AG04450 (cell line): Measurements from ENCODE around the gene GPSM1. TPM values are rescaled to one million over a fixed set of nuclear protein-coding genes. Genes with fewer than 3 reads are reported as not detected.

Source experiments
- CTCF ChIA-PET: fragments of 300-600, 350-600 bp; formaldehyde crosslinking; extraction: SDS; loops from one replicate; lab custom pipeline; 2022; ENCODE audit warnings: antibody characterized with exemption, inconsistent platforms; lab: Charles Lee
- POLR2A ChIA-PET: fragments of 350-600 bp; formaldehyde crosslinking; extraction: SDS; loops from one replicate; lab custom pipeline; 2021; ENCODE audit warnings: antibody characterized with exemption, inconsistent platforms; lab: Yijun Ruan, JAX
- DNase-seq: peaks from one replicate; pipeline ENCODE4 v3.0.0-alpha.2; 2011; ENCODE audit warnings: low read depth, low spot score
- H3K27ac ChIP-seq: one replicate; pipeline ENCODE4 v1.5.1; 2012; ENCODE audit warnings: low read depth, low read length, control low read depth
- H3K27me3 ChIP-seq: one replicate; pipeline ENCODE4 v1.6.0; 2012; ENCODE audit warnings: low read length; ENCODE audit not compliant: control insufficient read depth, insufficient read depth
- H3K4me3 ChIP-seq: 2 replicates; pipeline ENCODE4 v1.5.1; 2011; ENCODE audit warnings: mild to moderate bottlenecking, low read depth, low read length, control low read depth
- H3K9me3 ChIP-seq: 2 replicates; pipeline ENCODE4 v1.5.1; 2012; ENCODE audit warnings: low read length; ENCODE audit not compliant: control insufficient read depth, insufficient read depth
- CTCF ChIP-seq: IDR thresholded peaks from 2 replicates; pipeline ENCODE4 v1.5.1; 2011; ENCODE audit warnings: low read depth, low read length, control low read depth, inconsistent platforms
- polyA plus RNA-seq: library from polyadenylated mRNA; depleted of rRNA; stranded (reverse); fragments of >200 nt; gene quantifications from 2 replicates; pipeline ENCODE4 v1.2.3, GENCODE V29; 2011; rRNA removed

GPSM1 gene
- polyA plus RNA-seq, 1 experiment, result 22.5 TPM

- Histone ChIP-seq H3K4me3 (no peak overlapping the region), H3K27me3 (no peaks in the 10 kb centered on the region), H3K27ac (no peak overlapping the region), H3K9me3 (peaks cover 4% of the 10 kb centered on the region; the same call in 1 of the 2 replicates)
- no peak for TF ChIP-seq CTCF
- POLR2A ChIA-PET, result no interaction called here
- CTCF ChIA-PET, result no interaction called here
- no peak for DNase-seq
Measured at GRCh38 chr9:136407911-136408310, 80.6 kb downstream of the GPSM1 start.

Other genes starting within 250 kb of the GPSM1 start
- gene NACC2, start 232.2 kb upstream of the GPSM1 start, polyA plus RNA-seq, result 11.7 and 12.2 TPM in 2 replicates
- 8.8 and 12.7 TPM in 2 replicates for gene TMEM250, start 208.7 kb upstream of the GPSM1 start, polyA plus RNA-seq
- not detected in 2 replicates for gene LHX3, start 122.4 kb upstream of the GPSM1 start, polyA plus RNA-seq
- 12.8 and 14.7 TPM in 2 replicates for gene QSOX2, start 81.7 kb upstream of the GPSM1 start, polyA plus RNA-seq
- not detected in 2 replicates for gene CCDC187, start 23.4 kb upstream of the GPSM1 start, polyA plus RNA-seq
- gene DNLZ, start 36.2 kb downstream of the GPSM1 start, polyA plus RNA-seq, result 3.7 and 4.7 TPM in 2 replicates
- 0.63 and 0.93 TPM in 2 replicates for gene CARD9, start 46.1 kb downstream of the GPSM1 start, polyA plus RNA-seq
- gene SNAPC4, start 72.6 kb downstream of the GPSM1 start, polyA plus RNA-seq, result 2.2 and 2.4 TPM in 2 replicates
- 31.5 and 33.8 TPM in 2 replicates for gene ENTR1, start 83.1 kb downstream of the GPSM1 start, polyA plus RNA-seq
- gene PMPCA, start 83.1 kb downstream of the GPSM1 start, polyA plus RNA-seq, result 53.8 and 65.8 TPM in 2 replicates
- 4.3 and 5.2 TPM in 2 replicates for gene INPP5E, start 112.3 kb downstream of the GPSM1 start, polyA plus RNA-seq
- 23.2 and 30.7 TPM in 2 replicates for gene SEC16A, start 155.5 kb downstream of the GPSM1 start, polyA plus RNA-seq
- 0.89 and 1.7 TPM in 2 replicates for gene NOTCH1, start 218.5 kb downstream of the GPSM1 start, polyA plus RNA-seq